ENCODE measurements around the gene TRIM43. TPM values are rescaled to one million over a fixed set of nuclear protein-coding genes. Genes with fewer than 3 reads are reported as not detected.
"Not testable (repeated sequence)": the region's sequence is repeated elsewhere in the genome, so short reads cannot be mapped to it uniquely, and the experiment has no call there.

The TRIM43 gene
- total RNA-seq (ENCODE audit: low replicate concordance) = not detected in 2 replicates

- not testable (repeated sequence) for H3K4me3 ChIP-seq (ENCODE audit: low read depth, low read length); DNase-seq (ENCODE audit: low read depth)
Observed at GRCh38 chr2:95591701-95592100, at the start of gene TRIM43. TSS of gene TRIM43 (plus strand) at chr2:95592001. CDS start at chr2:95594024, 2,023 bp downstream.

- no peak overlapping the region for H3K4me3 ChIP-seq (ENCODE audit: low read depth, low read length)
- TF ChIP-seq CTCF (IDR thresholded peaks at IDR 0.05; ENCODE audit: insufficient read depth, low read length) = no peak
- no peak for DNase-seq (ENCODE audit: low read depth)
Observed at GRCh38 chr2:95551055-95551568, 40.7 kb upstream of the TRIM43 start.

GRCh38 chr2:95552911-95553310, 38.9 kb upstream of the TRIM43 start:
- DNase-seq (ENCODE audit: low read depth) = peak; percentile 17
- no peak for TF ChIP-seq CTCF (IDR thresholded peaks at IDR 0.05; ENCODE audit: insufficient read depth, low read length)
- H3K4me3 ChIP-seq (ENCODE audit: low read depth, low read length) = no peak overlapping the region

- no peak for DNase-seq (ENCODE audit: low read depth)
- TF ChIP-seq CTCF (IDR thresholded peaks at IDR 0.05; ENCODE audit: insufficient read depth, low read length) = no peak
- H3K4me3 ChIP-seq (ENCODE audit: low read depth, low read length) = no peak overlapping the region
Observed at GRCh38 chr2:95569170-95569569, 22.6 kb upstream of the TRIM43 start.

GRCh38 chr2:95573866-95574265, 17.9 kb upstream of the TRIM43 start:
- DNase-seq (ENCODE audit: low read depth) = no peak
- TF ChIP-seq CTCF (IDR thresholded peaks at IDR 0.05; ENCODE audit: insufficient read depth, low read length) = no peak
- no peak overlapping the region for H3K4me3 ChIP-seq (ENCODE audit: low read depth, low read length)

- H3K4me3 ChIP-seq (ENCODE audit: low read depth, low read length) = no peak overlapping the region
- no peak for TF ChIP-seq CTCF (IDR thresholded peaks at IDR 0.05; ENCODE audit: insufficient read depth, low read length)
- no peak for DNase-seq (ENCODE audit: low read depth)
Observed at GRCh38 chr2:95574506-95574905, 17.3 kb upstream of the TRIM43 start.

GRCh38 chr2:95575857-95576256, 15.9 kb upstream of the TRIM43 start:
- H3K4me3 ChIP-seq (ENCODE audit: low read depth, low read length) = no peak overlapping the region
- no peak for TF ChIP-seq CTCF (IDR thresholded peaks at IDR 0.05; ENCODE audit: insufficient read depth, low read length)
- no peak for DNase-seq (ENCODE audit: low read depth)
